HG03095 (cell line): Measurements from ENCODE around the gene SOS2.
"Not testable (repeated sequence)": the region's sequence is repeated elsewhere in the genome, so short reads cannot be mapped to it uniquely, and the experiment has no call there.

Source experiments
- ATAC-seq: cut with Tn5 transposase; IDR thresholded peaks from one replicate; pipeline ENCODE4 v1.9.1; 2021; ENCODE audit warnings: moderate library complexity; ENCODE audit not compliant: unreplicated experiment

The SOS2 gene

DNA sequence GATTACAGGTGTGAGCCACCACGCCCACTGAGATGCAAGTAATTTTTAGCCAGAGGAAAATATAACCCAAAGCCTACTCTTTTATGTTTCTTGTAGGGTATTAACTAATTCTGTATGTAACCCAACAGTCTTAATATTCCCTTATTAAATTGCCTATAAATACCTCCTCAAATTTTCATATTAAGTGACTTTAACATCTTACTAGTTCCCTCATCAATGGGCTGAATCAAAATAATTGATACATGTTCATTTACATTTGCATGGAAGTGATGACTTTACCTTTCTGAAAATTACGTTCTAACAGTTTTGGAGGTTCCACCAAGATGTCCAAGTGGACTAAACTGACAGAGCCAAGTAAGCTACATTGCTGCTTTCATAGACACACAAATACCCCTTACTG lies 3.1 kb downstream of the SOS2 start:
- ATAC-seq = no peak

- no peak for ATAC-seq
Measured at GRCh38 chr14:50225974-50226297, 5.4 kb downstream of the SOS2 start.

DNA sequence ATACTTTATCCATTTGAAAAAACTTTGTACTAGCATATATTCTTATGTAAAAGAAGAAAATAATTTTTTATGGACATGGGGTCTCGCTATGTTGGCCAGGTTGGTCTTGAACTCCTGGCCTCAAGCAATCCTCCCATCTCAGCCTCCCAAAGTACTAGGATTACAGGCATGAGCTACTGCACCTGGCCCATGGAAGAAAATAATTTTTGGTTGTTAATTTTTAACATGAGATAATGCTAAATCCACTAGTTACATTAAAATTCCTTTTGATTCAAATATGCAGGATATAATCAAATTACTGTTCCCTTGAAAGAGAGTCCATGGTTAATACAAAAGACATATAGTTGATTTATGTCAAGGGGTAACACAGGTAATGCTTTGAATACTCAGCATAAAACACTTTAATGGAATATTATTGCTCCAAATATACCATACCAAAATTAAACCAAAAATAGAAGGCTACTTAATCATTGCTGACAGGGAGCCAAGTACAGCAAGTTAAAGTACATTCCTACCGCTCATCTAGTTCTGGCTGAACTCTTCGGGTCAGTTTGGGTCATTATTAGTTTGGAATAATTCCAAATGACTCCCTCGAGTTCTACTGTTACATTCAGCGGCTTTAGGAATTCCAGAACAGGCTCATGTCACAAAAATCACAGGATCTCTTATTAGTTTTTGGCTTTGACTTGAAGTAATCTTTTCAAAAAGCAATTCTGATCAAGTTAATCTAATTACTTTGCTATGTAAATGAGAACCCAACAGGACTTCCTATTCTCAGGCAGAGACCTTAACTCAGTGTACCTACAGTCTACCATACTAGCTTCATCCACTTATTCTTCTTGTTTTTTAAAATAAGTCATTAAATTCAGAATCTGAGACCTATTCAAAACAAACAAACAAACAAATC lies 6.1 kb downstream of the SOS2 start:
- no peak for ATAC-seq

- ATAC-seq = no peak
Measured at GRCh38 chr14:50222055-50222613, 9.2 kb downstream of the SOS2 start.

DNA sequence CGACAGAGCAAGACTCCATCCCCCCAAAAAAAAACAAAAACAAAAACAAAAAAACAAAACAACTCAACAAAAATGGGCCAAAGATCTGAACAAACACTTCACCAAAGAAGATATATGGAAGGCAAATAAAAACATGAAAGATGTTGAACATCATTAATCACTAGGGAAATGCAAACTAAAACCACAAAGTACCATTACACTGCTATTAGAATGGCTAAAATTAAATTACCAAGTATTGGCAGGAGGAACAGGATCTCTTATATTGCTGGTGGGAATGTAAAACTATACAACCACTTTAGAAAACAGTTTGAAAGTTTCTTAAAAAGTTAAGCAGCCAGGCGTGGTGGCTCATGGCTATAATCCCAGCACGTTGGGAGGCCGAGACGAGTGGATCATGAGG lies 12.9 kb downstream of the SOS2 start:
- no peak for ATAC-seq

GRCh38 chr14:50215416-50215815 lies 16.0 kb downstream of the SOS2 start:
- no peak for ATAC-seq

GRCh38 chr14:50213795-50214194 lies 17.6 kb downstream of the SOS2 start:
- no peak for ATAC-seq

DNA sequence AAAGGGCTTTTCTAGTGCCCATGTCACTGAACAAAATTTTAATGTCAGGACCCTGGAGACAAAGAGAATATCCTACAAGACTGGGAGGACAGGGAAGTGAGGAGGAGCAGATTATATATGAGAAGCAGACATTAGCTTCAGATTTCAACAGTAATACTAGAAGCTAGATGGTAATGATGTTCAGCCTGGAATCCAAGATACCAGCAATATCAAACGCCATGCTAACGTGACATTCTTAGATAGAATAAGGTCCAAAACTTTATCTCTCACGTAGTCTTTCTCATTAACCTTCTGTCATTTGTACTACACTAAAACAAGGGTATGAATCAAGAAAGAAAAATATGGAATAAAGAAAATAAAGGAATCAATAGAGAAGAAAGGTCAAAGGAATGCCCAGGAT lies 18.7 kb downstream of the SOS2 start:
- no peak for ATAC-seq

GRCh38 chr14:50210074-50210473 lies 21.3 kb downstream of the SOS2 start:
- ATAC-seq = no peak

- no peak for ATAC-seq
Measured at GRCh38 chr14:50198499-50198898, 32.9 kb downstream of the SOS2 start.

- ATAC-seq = no peak
Measured at GRCh38 chr14:50191499-50191898, 39.9 kb downstream of the SOS2 start.

DNA sequence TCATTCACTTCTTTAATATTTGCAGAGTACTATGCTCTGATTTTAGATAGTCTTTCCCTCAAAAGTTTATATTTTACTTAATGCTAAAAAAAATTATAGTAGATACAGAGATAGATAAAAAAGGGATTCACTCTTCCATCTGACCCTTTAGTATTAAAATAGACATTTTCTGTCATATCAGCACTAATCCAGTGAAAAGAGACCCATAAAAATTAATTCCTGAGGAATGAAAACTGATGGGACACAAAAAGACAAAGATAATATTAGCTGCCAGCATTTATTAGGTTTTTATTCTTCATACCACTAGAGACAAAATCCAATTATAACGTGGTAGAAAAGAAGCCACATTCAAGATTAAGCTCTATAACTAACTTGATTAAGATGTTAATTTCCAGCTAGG lies 45.3 kb downstream of the SOS2 start:
- no peak for ATAC-seq

GRCh38 chr14:50173891-50174290 lies 57.5 kb downstream of the SOS2 start:
- no peak for ATAC-seq

- no peak for ATAC-seq
Measured at GRCh38 chr14:50171895-50172294, 59.5 kb downstream of the SOS2 start.

DNA sequence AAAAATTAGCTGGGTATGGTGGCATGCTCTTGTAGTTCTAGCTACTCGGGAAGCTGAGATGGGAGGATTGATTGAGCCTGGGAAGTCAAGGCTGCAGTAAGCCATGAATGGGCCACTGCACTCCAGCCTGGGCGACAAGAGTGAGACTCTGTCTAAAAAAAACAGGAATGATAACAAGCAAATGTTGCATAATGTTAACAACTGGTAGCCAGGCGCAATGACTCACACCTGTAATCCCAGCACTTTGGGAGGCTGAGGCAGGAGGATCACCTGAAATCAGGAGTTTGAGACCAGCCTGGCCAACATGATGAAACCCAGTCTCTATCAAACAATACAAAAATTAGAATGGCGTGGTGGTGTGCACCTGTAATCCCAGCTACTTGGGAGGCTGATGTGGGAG lies 64.0 kb downstream of the SOS2 start:
- not testable (repeated sequence) for ATAC-seq

DNA sequence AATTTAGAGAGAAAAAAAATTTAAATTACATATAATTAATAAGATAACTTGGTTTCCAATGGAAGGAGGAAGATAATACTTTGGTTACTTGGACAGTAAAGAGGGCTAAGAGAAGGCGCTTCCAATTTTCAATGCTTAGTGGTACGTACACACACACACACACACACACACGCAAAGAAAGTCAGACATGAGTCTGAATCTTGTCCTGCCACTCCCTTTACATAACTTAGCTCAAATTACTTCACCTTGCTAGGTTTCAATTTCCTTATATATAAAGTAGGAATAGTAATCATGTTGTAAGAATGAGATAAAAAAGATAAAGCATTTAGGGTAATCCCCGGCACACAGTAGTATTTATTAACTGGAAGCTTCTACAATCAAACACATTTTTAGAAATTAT lies 75.3 kb downstream of the SOS2 start:
- ATAC-seq = no peak

DNA sequence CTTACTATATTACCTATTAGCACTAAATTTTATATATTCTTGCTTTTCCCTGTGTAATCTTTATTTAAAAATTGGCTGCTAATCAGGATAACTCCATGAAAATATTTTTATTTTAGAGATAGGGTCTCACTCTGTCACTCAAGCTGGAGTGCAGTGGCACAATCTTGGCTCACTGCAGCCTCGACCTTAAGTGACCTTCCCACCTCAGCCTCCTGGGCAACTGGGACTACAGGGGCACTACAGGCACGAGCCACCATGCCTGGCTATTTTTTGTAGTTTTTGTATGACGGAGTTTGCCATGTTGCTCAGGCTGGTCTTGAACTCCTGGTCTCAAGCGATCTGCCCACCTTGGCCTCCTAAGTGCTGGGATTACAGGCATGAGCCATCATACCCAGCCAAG lies 82.6 kb downstream of the SOS2 start:
- no peak for ATAC-seq

- ATAC-seq = no peak
Measured at GRCh38 chr14:50139192-50139591, 92.2 kb downstream of the SOS2 start.

DNA sequence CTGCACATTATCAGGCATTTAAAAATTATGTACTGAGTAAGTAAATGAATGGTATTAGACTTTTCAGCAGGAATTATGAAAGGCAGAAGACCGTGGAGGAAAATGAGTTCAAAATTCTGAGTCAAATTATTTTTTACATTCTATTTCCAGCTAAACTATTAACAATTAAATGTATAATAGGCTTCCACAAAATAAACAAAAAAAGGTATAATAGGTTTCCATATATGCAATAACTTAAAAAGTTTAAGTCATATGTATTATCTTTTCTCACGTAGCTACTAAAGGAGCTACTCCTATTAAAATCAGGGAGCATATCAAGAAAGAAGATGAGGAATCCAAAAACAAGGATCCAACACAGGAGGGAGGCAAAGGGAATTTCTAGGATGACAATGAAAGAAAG lies 103.6 kb downstream of the SOS2 start:
- no peak for ATAC-seq

DNA sequence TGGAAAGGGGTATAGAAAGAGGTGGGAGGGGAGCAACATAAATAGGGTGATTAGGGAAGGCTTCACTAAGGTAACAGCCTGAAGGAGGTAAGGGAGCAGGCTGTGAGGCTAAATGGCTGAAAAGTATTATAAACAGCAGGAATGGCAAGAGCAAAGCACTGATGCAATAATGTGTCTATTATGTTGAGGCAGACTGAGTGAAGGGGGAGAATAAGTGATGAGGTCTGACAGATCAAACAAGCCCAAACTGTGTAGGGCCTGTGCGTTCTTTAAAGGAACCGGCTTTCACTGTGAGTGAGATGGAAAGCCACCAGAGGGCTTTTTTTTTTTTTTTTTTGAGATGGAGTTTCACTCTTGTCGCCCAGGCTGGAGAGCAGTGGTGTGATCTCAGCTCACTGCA lies 108.3 kb downstream of the SOS2 start:
- ATAC-seq = no peak

DNA sequence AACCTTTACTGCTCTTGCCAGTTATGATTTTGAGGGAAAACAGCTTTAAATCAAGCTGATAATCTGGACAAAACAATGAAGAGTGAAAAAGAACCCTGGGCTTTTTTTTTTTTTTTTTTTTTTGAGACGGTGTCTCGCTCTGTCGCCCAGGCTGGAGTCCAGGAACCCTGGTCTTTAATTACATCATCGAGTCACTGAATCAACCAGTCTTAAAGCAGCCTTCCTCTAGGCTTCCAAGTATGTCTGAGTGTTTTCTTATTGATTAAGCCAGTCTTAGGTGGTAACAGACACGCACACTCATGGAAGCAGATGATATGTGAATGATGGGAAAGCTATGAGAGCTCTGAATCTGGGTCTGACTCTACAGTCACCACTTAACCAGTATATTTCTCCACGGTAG lies 109.1 kb downstream of the SOS2 start:
- ATAC-seq = no peak

DNA sequence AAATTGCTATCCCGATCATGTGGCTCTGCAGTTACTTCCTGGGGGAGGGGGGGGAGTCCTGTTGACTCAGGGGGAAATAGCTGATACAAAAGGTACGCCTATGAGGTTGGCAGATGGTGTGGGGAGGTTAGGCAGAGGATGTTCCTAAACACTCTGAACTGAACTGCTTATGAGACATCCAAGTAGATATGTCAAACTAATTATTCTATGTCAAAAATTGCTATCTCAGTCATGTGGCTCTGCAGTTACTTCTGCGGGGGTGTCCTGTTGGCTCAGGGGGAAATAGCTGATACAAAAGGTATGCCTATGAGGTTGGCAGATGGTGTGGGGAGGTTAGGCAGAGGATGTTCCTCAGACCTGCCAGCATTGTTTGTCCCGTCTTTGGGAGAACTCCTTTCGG lies 109.9 kb downstream of the SOS2 start:
- ATAC-seq = no peak

DNA sequence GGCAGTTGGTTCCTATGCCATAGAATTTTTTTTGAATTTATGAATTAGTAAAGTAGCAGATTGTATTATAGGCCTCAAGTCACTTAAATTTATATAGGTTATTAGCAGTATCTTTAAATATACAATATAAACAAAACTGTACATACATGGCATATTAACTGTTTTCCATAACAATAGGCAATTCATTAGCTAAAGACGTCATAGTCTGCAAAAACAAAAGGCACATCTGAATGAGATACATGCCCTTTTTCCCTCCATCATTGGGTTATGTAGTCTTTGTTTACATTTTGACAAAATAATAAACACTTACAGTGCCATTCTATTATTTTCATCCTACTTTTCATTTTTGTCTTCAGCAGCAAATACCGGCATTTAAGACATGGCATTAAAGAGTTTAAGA lies 113.9 kb downstream of the SOS2 start:
- no peak for ATAC-seq
